Activated T-cell treated with anti-CD3 and anti-CD28 coated beads, Interleukin-2, amount 50 U/mL, for 48 hours (primary cell): Measurements from ENCODE around the gene GUCA1A.

ENCODE experiments used
- DNase-seq, 2 experiments: peaks; one replicate each; pipeline ENCODE4 v3.0.0-alpha.2; 2020

Gene GUCA1A

GRCh38 chr6:42173101-42173500 lies at the start of gene GUCA1A:
TSS of gene GUCA1A (plus strand) at chr6:42173364. CDS start at chr6:42173614, 250 bp downstream.
- no peak for DNase-seq

- DNase-seq: no peak
These were observed 49.6 kb upstream of the GUCA1A start for GRCh38 chr6:42123379-42124103.

GRCh38 chr6:42124223-42124836 lies 48.8 kb upstream of the GUCA1A start:
- no peak for DNase-seq

GRCh38 chr6:42125231-42125630 lies 47.9 kb upstream of the GUCA1A start:
- DNase-seq: no peak

- DNase-seq: no peak
These were observed 47.5 kb upstream of the GUCA1A start for GRCh38 chr6:42125663-42126062.

- DNase-seq: no peak
These were observed 44.5 kb upstream of the GUCA1A start for GRCh38 chr6:42128460-42129359.

GRCh38 chr6:42129360-42129676 lies 43.8 kb upstream of the GUCA1A start:
- no peak for DNase-seq

- DNase-seq: no peak
These were observed 41.6 kb upstream of the GUCA1A start for GRCh38 chr6:42131531-42131930.

- no peak for DNase-seq
These were observed 39.2 kb upstream of the GUCA1A start for GRCh38 chr6:42133926-42134325.

- DNase-seq: no peak
These were observed 38.0 kb upstream of the GUCA1A start for GRCh38 chr6:42135161-42135560.

- no peak for DNase-seq
These were observed 37.4 kb upstream of the GUCA1A start for GRCh38 chr6:42135722-42136121.

GRCh38 chr6:42136508-42137193 lies 36.5 kb upstream of the GUCA1A start:
- peak; percentile 60 to 64 for DNase-seq

- no peak for DNase-seq
These were observed 35.9 kb upstream of the GUCA1A start for GRCh38 chr6:42137194-42137753.

- DNase-seq: no peak
These were observed 35.0 kb upstream of the GUCA1A start for GRCh38 chr6:42138190-42138589.

GRCh38 chr6:42138630-42139619 lies 34.2 kb upstream of the GUCA1A start:
- no peak for DNase-seq

- DNase-seq: no peak
These were observed 33.1 kb upstream of the GUCA1A start for GRCh38 chr6:42140032-42140431.

GRCh38 chr6:42140756-42141602 lies 32.2 kb upstream of the GUCA1A start:
- DNase-seq: no peak

GRCh38 chr6:42141603-42142117 lies 31.5 kb upstream of the GUCA1A start:
- DNase-seq: no peak

- peak in 1 of 2 experiments; percentile 28 for DNase-seq
These were observed 30.9 kb upstream of the GUCA1A start, which contains the start of gene C6orf132 for GRCh38 chr6:42142118-42142835. TSS of gene C6orf132 (minus strand) at chr6:42142620. CDS start at chr6:42142444, 176 bp downstream.
